NCI-H526 treated with DMSO at 0.1 percent for 48 hours (cell line): Measurements from ENCODE around the gene CCBE1.
"Not testable (repeated sequence)": the region's sequence is repeated elsewhere in the genome, so short reads cannot be mapped to it uniquely, and the experiment has no call there.

Experiments
- DNase-seq: peaks from one replicate; lab custom pipeline; 2025; lab: John Stamatoyannopoulos, UW

Gene CCBE1

GRCh38 chr18:59656373-59656887, 40.8 kb downstream of the CCBE1 start:
- no peak for DNase-seq

GRCh38 chr18:59655676-59656075, 41.5 kb downstream of the CCBE1 start:
- DNase-seq = no peak

DNA sequence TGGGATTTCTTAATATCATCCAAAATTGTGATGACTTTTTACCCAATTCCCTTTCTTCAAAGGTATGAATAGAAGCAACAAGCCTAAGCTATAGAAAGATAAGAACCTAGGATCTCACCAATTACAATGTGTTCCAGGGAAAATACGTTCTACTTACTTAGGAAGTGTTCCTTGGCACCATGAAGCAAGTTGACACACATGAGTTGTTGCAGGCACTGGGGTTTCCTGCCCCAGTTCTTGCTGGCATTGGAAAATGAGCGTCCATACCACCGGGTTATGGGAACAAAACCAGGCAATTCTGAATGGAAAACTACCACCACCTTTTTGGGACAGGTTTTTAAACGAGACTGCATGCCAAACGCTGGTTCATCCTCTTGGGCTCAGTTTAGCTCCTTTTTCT, 46.2 kb downstream of the CCBE1 start:
- no peak for DNase-seq

DNA sequence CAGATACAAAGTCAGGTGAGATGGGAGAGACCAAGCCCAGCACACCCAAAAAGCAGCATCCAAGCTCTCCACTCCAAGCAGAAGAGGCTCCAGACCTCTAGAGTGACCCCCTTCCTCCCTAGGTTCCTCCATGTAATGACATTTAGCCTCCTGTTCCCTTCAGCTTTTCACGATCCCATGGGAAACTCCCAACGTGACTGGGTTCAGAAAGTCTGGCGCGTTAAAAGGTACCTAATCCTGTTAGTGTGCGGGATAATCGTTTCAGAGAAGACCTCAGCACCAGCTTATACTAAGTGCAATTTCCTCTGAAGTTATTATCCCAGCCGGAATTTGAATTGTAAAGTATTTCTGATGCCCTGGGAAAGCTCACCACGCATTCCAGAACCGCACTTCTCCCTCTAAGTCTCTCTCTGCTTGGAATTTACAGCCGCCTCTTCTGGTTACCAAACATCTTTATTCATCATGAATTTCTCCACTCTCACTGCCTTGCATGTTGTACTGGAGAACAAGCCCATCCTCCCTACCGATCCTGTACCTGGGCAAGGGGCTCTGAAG, 46.9 kb downstream of the CCBE1 start:
- no peak for DNase-seq

DNA sequence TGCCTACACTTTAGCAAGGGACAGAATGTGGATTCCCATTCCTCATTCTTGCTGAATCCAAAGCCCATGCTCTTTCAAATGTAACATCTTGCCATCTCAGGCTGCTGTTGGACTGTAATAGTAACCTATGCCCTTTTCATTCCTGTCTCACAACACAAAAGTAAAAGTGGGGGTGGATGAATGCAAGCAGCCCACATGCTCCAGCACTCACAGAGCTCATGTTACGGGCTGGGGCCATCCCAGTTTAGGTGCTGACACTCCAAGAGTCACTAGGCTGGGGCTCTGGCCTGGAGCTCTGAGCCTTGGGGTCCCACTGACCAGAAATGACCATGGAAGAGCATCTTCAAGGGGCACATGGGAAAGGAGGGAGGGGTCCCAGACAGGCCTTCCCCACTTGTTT, 47.6 kb downstream of the CCBE1 start:
- no peak for DNase-seq

DNA sequence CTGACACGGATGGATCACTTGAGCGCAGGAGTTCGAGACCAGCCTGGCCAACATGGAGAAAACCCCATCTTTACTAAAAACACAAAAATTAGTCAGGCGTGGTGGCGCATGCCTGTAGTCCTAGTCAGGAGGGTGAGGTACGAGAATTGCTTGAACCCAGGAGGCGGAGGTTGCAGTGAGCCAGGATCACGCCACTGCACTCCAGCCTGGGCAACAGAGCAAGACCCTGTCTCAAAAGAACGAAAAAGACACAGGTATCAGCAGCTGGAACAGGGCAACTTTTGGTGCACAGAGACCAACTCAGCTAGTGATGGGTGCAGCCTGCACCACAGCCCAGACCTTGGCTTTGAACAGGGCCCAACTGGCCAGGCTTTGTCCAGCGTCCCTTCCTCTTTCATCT, 48.8 kb downstream of the CCBE1 start:
- not testable (repeated sequence) for DNase-seq

DNA sequence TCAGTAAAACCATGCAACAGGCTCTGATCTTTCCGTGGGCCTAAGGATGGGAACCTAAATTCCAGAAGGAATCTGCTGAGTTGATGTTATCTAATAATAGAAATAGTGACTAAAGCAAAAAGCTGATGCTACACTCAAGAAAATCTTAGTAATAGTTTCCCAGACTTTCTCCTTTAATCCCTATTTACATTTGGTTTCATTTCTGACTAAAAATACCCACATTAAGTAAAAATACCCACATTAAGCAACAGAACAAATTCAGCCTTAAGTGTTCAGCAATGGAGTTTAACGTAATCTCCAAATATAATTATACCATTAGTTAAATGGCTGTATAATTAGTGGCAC, 50.3 kb downstream of the CCBE1 start:
- DNase-seq = no peak

DNA sequence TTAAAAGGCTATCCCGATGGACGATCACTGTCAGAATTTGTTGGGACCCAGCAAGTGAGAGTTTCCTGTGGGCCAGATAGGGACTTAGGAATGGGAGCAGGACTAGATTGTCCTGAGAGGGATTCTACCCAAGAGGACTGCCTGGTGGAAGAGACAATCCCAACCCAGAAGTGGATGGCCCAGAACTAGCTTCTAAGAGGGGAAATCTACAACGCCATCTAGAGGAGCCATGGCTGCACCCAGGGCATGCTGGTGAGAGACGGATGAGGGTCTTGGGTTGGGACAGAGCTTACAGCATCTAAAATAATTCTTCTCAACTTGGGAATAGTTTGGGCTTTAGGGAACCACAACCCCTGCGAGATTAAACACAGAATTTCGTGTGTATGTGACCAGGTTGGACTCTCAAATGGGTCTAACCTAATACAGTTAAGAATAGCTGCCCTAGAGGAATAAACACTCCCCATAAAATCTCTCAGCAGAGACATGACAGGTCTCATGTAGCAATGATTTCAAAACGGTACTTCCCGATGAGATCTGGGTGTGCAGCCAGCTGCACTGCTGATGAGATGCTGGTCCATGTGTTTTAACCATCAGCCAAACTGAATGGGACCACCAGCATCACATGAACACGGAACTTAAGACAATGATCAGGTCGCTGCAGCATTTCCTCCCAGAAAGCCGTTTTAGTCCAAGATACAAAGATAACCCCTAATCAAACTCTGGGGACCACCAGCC, 50.8 kb downstream of the CCBE1 start:
- DNase-seq = no peak

DNA sequence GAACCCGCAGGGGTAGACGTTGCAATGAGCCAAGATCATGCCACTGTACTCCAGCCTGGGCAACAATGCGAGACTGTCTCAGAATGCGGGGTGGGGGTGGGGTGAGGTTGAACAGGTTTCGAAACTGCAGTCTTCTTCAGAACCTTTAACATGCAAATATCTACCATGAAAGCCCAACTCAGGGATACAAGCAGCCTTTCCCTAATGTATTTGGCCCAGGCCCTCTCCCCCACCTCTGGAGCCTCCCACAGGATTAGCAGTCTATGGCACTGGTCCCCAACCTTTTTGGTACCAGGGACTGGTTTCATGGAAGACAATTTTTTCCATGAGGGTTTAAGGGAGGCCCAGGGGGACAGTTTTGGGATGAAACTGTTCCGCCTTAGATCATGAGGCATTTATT, 53.5 kb downstream of the CCBE1 start:
- DNase-seq = no peak

DNA sequence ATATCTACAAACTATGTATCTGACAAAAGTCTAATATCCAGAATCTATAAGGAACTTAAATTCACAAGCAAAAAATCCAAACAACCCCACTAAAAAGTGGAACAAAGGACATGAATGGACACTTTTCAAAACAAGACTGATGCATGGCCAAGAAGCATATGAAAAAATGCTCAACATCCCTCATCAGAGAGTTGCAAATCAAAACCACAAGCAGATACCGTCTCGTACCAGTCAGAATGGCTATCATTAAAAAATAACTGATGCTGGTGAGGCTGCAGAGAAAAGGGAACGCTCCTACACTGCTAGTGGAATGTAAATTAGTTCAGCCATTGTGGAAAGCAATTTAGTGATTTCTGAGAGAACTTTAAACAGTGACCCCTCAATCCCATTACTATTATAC, 56.5 kb downstream of the CCBE1 start:
- no peak for DNase-seq

- DNase-seq = no peak
These were observed 57.4 kb downstream of the CCBE1 start for GRCh38 chr18:59639821-59640220.

- no peak for DNase-seq
These were observed 58.1 kb downstream of the CCBE1 start for GRCh38 chr18:59639136-59639535.

GRCh38 chr18:59633961-59634485, 63.2 kb downstream of the CCBE1 start:
- no peak for DNase-seq

DNA sequence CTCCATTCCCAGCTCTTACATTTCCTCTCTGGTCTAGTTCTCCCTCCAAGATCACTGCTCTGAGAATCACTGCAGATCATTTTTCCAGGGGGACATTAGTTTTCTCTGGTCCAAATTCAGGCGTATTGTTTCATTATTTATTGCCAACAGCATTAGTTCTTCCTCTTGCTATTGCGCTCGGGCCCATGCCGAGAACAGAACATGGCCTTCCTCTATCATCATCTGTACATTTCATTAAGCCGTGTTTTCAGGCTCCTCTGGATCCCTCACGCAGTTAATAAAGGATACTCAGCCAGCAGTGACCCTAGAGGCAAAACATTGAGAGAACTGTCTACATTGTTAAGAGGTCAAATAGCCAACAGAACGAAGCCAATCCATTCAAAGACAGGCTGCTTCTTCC, 63.9 kb downstream of the CCBE1 start:
- DNase-seq = no peak

DNA sequence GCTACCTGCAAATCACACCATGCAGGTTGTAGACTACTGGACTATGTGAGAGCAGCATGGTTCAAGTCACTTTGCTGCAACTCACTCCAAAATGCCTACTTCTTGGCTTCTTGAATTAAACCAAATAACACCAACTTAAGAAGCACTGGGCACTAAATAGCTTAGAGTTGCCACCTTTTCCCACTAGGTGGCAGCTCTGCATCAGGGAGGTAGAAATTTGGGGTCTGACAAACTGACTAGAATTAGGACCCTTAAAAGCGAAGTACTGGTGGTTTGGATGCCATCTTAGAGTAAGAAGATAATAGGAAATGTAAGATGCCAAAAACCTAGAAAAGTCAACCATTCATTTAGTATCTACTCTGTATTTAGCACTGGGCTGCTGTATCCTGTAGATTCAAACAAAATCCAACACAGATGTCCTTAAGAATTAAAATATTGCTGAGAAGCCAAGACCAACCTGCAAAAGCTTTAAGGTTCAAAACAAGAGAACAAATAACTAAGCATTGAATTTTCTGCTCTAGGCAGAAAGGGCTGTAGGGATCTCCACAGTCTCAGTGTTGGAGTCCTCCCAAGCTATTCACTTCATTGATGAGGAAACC, 65.5 kb downstream of the CCBE1 start:
- DNase-seq = no peak

DNA sequence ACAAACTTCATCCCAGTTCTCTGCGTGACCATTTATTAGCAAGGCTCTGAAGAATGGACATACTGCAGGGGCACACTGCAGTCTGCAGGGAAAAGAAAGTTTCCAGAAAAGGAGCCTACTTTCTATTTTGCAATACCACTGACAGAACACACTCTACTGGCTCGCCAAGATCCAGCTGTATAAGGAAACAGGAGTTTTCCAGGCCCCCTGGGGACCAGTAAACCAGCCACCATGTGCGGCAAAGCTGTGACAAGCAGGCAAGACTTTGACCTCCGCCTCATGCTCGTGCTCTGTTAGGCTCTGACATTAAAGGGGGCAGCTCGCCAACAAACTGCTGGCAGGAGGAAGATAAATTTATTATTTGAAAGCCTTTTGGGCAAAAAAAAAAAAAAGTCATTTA, 67.3 kb downstream of the CCBE1 start:
- DNase-seq = no peak

- DNase-seq = no peak
These were observed 68.2 kb downstream of the CCBE1 start for GRCh38 chr18:59628995-59629394.

GRCh38 chr18:59627414-59627813, 69.8 kb downstream of the CCBE1 start:
- no peak for DNase-seq

DNA sequence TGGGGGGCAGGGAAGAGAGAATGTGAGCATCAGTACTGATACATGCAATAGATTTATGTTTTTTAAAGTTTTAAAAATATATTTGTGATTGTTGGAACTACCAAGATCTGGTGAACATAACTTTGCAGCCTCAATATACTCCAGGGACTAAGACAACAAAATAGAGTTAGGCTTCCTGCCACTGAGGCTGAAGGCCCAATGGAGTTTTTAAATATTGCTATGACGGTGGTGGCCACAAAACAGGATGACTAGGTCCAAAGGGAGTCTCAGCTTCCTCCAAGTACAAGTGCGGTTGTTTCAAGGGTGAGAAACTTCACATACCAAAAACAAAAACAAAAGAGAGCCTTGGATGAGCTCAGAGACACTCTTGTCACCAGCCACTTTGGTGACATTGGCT, 72.9 kb downstream of the CCBE1 start:
- DNase-seq = no peak

DNA sequence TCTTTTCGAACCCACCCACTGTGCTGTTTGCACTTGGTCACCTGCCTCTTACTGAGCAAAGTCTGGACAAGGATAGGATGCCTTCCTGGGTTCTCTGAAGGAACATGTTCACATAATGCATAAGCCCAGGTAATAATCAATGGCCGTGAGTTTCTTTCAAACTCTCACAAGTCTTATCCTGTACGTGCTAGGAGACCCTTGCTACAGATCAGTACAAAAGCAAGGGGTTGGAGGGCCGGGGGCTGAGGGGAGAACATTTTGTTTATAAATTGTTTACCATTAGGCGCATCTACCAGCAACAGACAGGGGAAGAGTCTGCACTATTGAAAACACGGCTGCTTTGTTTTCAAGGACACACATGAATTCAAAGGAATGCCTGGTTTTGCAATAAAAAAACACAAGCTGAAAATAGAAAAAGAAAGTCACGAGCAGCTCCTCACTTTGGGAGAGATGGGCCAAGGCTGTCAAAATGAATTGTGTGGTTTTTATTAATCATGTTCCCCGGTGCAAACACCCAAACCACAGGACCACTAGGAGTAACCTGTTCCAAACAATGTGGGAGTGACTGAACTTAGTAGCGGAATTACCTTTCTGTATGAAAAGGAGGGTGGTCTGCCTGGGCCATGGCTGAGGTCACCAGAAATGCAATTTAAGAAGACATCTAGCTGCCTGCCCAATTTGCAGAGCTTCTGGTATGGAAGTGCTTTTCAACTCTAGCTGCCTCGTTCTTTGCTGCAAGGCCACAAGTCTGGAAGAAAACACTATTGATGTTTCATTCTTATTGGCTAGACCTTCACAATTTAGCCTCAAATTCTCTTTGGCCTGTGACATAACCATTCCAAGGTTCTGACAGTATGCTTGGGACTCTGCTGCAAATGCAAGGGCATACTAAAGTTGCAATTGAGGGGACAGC, 73.5 kb downstream of the CCBE1 start:
- DNase-seq = no peak

GRCh38 chr18:59621027-59621426, 76.2 kb downstream of the CCBE1 start:
- DNase-seq = no peak

- DNase-seq = no peak
These were observed 76.8 kb downstream of the CCBE1 start for GRCh38 chr18:59620381-59620780.
